PC-3 (cell line): ENCODE results near the gene PRDM15. TPM values are rescaled to one million over a fixed set of nuclear protein-coding genes. Genes with fewer than 3 reads are reported as not detected.
A peak's percentile ranks its signal among the peaks of the same experiment; 100 is the strongest.

Experiments used
- ATAC-seq: fragments of 200-7000 bp; cut with Tn5 transposase; 2 replicates; pipeline ENCODE4 v1.9.1; 2020; ENCODE audit warnings: mild to moderate bottlenecking, moderate library complexity
- BruUV-seq: library from RNA; stranded (reverse); fragments of 400-500 nt; replicated peaks from 2 replicates; lab custom pipeline; 2021; lab: Mats Ljungman, UMichigan
- CTCF ChIA-PET: fragments of 300-600 bp; sonication (Branson Sonifier 250); formaldehyde crosslinking; loops from one replicate; lab custom pipeline; 2022; ENCODE audit warnings: antibody characterized with exemption; lab: Charles Lee
- POLR2A ChIA-PET: fragments of 300-600 bp; sonication (Branson Sonifier 250); formaldehyde crosslinking; loops from one replicate; lab custom pipeline; 2022; ENCODE audit warnings: antibody characterized with exemption; ENCODE audit not compliant: unreplicated experiment; lab: Charles Lee
- DNase-seq: peaks from one replicate; pipeline ENCODE4 v3.0.0-alpha.2; 2015
- H2AFZ ChIP-seq: fragments of 300-600 bp; sonication (generic); 2 replicates; pipeline ENCODE4 v1.6.0; 2016; ENCODE audit warnings: antibody characterized with exemption, low read length
- H3F3A ChIP-seq: fragments of 300-600 bp; sonication (generic); one replicate; pipeline ENCODE4 v1.6.0; 2017; ENCODE audit warnings: antibody characterized with exemption, low read length, control low read depth, mild to moderate bottlenecking; ENCODE audit not compliant: unreplicated experiment
- H3K27ac ChIP-seq: fragments of 300-600 bp; sonication (generic); 2 replicates; pipeline ENCODE4 v1.5.1; 2016; ENCODE audit warnings: mild to moderate bottlenecking, low read length
- H3K27me3 ChIP-seq: fragments of 300-600 bp; sonication (generic); 2 replicates; pipeline ENCODE4 v1.6.1; 2016; ENCODE audit warnings: low read length, mixed read lengths
- H3K36me3 ChIP-seq: fragments of 300-600 bp; sonication (generic); 2 replicates; pipeline ENCODE4 v1.6.1; 2016; ENCODE audit warnings: low read depth, mixed run types, low read length, mixed read lengths
- H3K4me1 ChIP-seq: fragments of 300-600 bp; sonication (generic); 2 replicates; pipeline ENCODE4 v1.5.1; 2016; ENCODE audit warnings: low read length; ENCODE audit not compliant: insufficient read depth
- H3K4me2 ChIP-seq: fragments of 300-600 bp; sonication (generic); 2 replicates; pipeline ENCODE4 v1.6.0; 2016; ENCODE audit warnings: low read length
- H3K4me3 ChIP-seq: fragments of 300-600 bp; sonication (generic); 2 replicates; pipeline ENCODE4 v1.5.1; 2016; ENCODE audit warnings: mild to moderate bottlenecking, low read length, mixed read lengths
- H3K79me2 ChIP-seq: fragments of 300-600 bp; sonication (generic); 2 replicates; pipeline ENCODE4 v1.6.1; 2017; ENCODE audit warnings: low read length, mixed read lengths
- H3K9ac ChIP-seq: fragments of 300-600 bp; sonication (generic); 2 replicates; pipeline ENCODE4 v1.6.0; 2016; ENCODE audit warnings: mild to moderate bottlenecking, low read length
- H3K9me2 ChIP-seq: fragments of 300-600 bp; sonication (generic); replicated peaks from 2 replicates; pipeline ENCODE4 v1.6.1; 2016; ENCODE audit warnings: mixed run types, low read length, mixed read lengths
- H3K9me3 ChIP-seq: fragments of 300-600 bp; sonication (generic); 2 replicates; pipeline ENCODE4 v1.6.1; 2016; ENCODE audit warnings: low read length, mixed read lengths
- H4K20me1 ChIP-seq: fragments of 300-600 bp; sonication (generic); 2 replicates; pipeline ENCODE4 v1.6.1; 2016; ENCODE audit warnings: low read length, mixed read lengths
- CTCF ChIP-seq: fragments of 300-600 bp; sonication (generic); conservative IDR thresholded peaks from 2 replicates; pipeline ENCODE4 v1.5.1; 2017; ENCODE audit warnings: antibody characterized with exemption, low read depth, mild to moderate bottlenecking, low read length
- EZH2 ChIP-seq: fragments of 300-600 bp; sonication (generic); IDR thresholded peaks from one replicate; pipeline ENCODE4 v1.6.1; 2017; ENCODE audit warnings: antibody characterized with exemption, mild to moderate bottlenecking, low read length; ENCODE audit not compliant: unreplicated experiment
- EZH2phosphoT487 ChIP-seq: fragments of 300-600 bp; sonication (generic); IDR thresholded peaks from 2 replicates; pipeline ENCODE4 v1.6.1; 2018; ENCODE audit warnings: mild to moderate bottlenecking, antibody characterized with exemption, low read length, borderline replicate concordance
- intact Hi-C: fragments of 100-400 bp; cut with micrococcal nuclease; formaldehyde crosslinking; loops from 2 replicates; pipeline ENCODE4 v1.9.0; 2023
- total RNA-seq: library from RNA; depleted of rRNA; stranded (reverse); fragments of >200 nt; gene quantifications from 2 replicates; pipeline ENCODE4 v1.2.3, GENCODE V29; 2014

PRDM15 gene
- total RNA-seq, 1 experiment from 2014 or later = 13.4 TPM

GRCh38 chr21:41768437-41769042 lies 110.6 kb downstream of the PRDM15 start:
- Histone ChIP-seq H4K20me1 (peaks cover 32% of the 10 kb centered on the region), H3F3A (peaks cover 3% of the 10 kb centered on the region), H3K9ac (peak overlapping the region; percentile 94), H3K36me3 (peaks cover 26% of the 10 kb centered on the region), H3K4me3 (peak overlapping the region; percentile 94), H3K4me1 (peaks cover 29% of the 10 kb centered on the region), H3K79me2 (peaks cover 58% of the 10 kb centered on the region), H3K9me3 (no peaks in the 10 kb centered on the region), H2AFZ (no peak overlapping the region), H3K27ac (peak overlapping the region; percentile 97), H3K27me3 (no peaks in the 10 kb centered on the region), H3K9me2 (no peaks in the 10 kb centered on the region), H3K4me2 (peak overlapping the region; percentile 90)
- ATAC-seq (peak; percentile 67), DNase-seq (peak; percentile 97)
- ChIA-PET POLR2A (interaction anchor here (0.5 to 2.7 kb wide), 14 partner anchors 15 to 350 kb away, joined by 3 to 19 read pairs (median 6); no protein-coding TSS in a partner anchor), CTCF (interaction anchor here (0.5 to 2.6 kb wide), 15 partner anchors 9 to 188 kb away, joined by 3 to 33 read pairs (median 4); no protein-coding TSS in a partner anchor)
- intact Hi-C loops = loop anchor here (1.0 to 10.0 kb wide), 9 partner anchors 15 to 261 kb away; partner anchors contain the start of gene TMPRSS2
- no TSS peak for BruUV-seq
- TF ChIP-seq EZH2 (no peak), EZH2phosphoT487 (no peak), CTCF (peak; percentile 75)

DNA sequence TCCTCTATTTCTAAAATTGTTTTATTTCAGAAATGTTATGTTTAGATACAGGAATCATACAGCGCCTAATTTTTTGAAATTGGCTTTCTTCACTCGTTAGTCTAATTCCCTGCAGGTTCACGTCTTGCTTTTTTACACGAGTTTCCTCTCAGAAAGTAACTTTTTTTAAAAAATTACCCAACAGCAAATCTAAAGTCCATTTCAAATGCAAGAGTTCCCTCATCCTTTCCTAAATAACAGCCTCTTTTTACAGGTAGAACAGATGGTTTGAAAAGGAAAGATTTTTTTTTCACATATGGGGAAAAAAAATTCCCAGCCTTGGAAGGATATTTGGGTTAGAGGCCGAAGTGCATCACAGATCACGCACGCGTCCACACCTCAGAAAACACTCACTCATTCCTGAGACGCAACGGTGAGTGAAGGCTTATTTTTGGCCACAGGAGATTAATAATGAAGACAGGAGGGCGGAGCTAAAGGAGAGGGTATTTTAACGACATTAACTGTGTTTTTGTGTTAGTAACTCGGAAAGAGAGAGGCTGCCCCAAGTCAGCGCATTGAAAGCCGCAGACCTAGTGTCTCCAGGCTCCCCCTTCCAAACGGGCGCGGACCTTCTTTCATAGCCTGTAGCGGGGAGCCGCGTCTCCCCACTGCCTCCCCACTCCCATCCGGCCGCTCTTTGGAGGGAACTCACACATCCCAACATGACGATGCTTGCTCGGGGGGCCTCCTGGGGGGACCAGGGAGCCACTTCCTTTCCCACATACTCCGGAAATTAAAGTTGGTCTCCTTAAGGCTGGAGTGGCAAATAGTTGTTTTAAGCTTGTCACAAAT lies 111.3 kb downstream of the PRDM15 start:
- intact Hi-C loops = loop anchor here (1.0 to 10.0 kb wide), 10 partner anchors 15 to 261 kb away; partner anchors contain the start of gene TMPRSS2

More for the DNA sequence above, 111.3 kb downstream of the PRDM15 start:
- ATAC-seq (peak; percentile 9), DNase-seq (peak; percentile 79)
- TF ChIP-seq EZH2phosphoT487 (no peak), EZH2 (no peak), CTCF (no peak)
- BruUV-seq = TSS peak; percentile 42
- CTCF ChIA-PET = interaction anchor here (0.6 to 2.6 kb wide), 17 partner anchors 8 to 187 kb away, joined by 3 to 33 read pairs (median 4); no protein-coding TSS in a partner anchor
- H3K36me3 ChIP-seq = peaks cover 33% of the 10 kb centered on the region
- H3K9me2 ChIP-seq = no peaks in the 10 kb centered on the region
- peak overlapping the region; percentile 90 for H3K4me2 ChIP-seq
- peaks cover 10% of the 10 kb centered on the region for H3F3A ChIP-seq
- H3K4me3 ChIP-seq = peak overlapping the region; percentile 94
- H3K79me2 ChIP-seq = peaks cover 65% of the 10 kb centered on the region
- peak overlapping the region; percentile 97 for H3K27ac ChIP-seq
- peaks cover 39% of the 10 kb centered on the region for H4K20me1 ChIP-seq
- H3K4me1 ChIP-seq = peaks cover 35% of the 10 kb centered on the region
- POLR2A ChIA-PET = interaction anchor here (0.6 to 2.7 kb wide), 16 partner anchors 16 to 349 kb away, joined by 3 to 19 read pairs (median 6); no protein-coding TSS in a partner anchor
- H2AFZ ChIP-seq = no peak overlapping the region
- no peaks in the 10 kb centered on the region for H3K9me3 ChIP-seq
- H3K9ac ChIP-seq = peak overlapping the region; percentile 94
- H3K27me3 ChIP-seq = no peaks in the 10 kb centered on the region
